Adipocyte (in vitro differentiated cells): ENCODE measurements around the gene ZNF471.

Experiments used
- DNase-seq: peaks from one replicate; pipeline ENCODE4 v3.0.0-alpha.2; 2015; ENCODE audit warnings: low read depth
- H3K27me3 ChIP-seq: replicated peaks from 2 replicates; pipeline ENCODE4 v1.7.0; 2013; ENCODE audit warnings: mild to moderate bottlenecking, low read length, moderate library complexity; ENCODE audit not compliant: control insufficient read depth, insufficient read depth
- H3K36me3 ChIP-seq: 2 replicates; pipeline ENCODE4 v1.7.0; 2013; ENCODE audit warnings: low read length, mild to moderate bottlenecking, moderate library complexity; ENCODE audit not compliant: control insufficient read depth, insufficient read depth, severe bottlenecking
- H3K4me1 ChIP-seq: 2 replicates; pipeline ENCODE4 v1.7.0; 2013; ENCODE audit warnings: mild to moderate bottlenecking, low read length, moderate library complexity; ENCODE audit not compliant: control insufficient read depth, insufficient read depth
- H3K4me3 ChIP-seq: 2 replicates; pipeline ENCODE4 v1.7.0; 2013; ENCODE audit warnings: mild to moderate bottlenecking, low read length, moderate library complexity
- H3K9ac ChIP-seq: 2 replicates; pipeline ENCODE4 v1.7.0; 2013; ENCODE audit warnings: mild to moderate bottlenecking, low read length, moderate library complexity
- H3K9me3 ChIP-seq: 2 replicates; pipeline ENCODE4 v1.7.0; 2013; ENCODE audit warnings: mild to moderate bottlenecking, low read length, moderate library complexity; ENCODE audit not compliant: control insufficient read depth

Gene ZNF471

DNA sequence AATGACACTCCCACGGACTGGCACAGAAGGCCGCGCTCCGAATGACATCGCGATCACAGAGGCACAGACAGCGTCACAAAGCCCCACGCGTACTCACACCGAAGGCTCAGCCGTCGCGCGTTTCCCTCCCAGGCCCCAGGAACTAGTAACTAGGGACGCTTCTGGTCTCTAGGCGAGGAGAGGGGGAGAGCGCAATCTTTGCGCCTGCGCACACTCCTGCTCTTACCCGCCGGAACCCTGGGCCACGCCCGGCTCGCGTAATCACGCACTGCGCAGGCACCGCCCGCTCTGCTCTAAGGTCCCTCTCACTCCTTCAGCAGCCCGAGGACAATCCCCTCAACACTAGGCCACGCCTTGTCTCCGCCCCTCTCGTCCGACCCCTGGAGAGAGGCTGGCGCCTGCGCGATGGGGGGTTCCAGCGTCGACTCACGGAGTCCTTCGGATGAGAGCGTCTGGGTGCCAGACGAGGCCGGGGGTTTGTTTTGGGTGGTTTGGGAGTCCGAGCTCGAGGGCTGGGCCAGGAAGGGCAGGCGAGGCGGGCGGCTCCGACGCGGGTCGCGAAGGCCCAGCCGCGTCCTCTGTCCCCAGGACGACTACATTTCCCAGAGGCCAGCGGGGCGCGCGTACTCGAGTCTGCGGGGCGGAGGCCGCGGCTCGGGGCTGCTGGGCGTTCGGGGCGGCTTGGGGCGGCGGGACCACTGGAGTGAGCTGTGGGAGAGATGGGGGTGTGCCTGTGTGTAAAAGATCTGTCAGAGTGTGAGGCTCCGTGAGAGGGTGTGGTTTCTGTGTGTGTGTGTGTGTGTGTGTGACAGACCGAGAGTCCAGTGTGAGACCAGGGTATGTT, at the start of gene ZNF471:
Gene ZNF471, plus strand, starts transcription at position 410 of the 844 bp plus-strand sequence. CDS start 3,717 bp downstream, outside the sequence.
- peaks cover 19% of the 10 kb centered on the region for H3K9me3 ChIP-seq
- no peaks in the 10 kb centered on the region for H3K27me3 ChIP-seq
- peak; percentile 100 for DNase-seq
- H3K36me3 ChIP-seq = peaks cover 12% of the 10 kb centered on the region
- H3K4me1 ChIP-seq = peaks cover 14% of the 10 kb centered on the region
- peak within 1 kb of the TSS; percentile 90 for H3K4me3 ChIP-seq
- H3K9ac ChIP-seq = peak within 1 kb of the TSS; percentile 93

- Histone ChIP-seq H3K9me3 (peaks cover 7% of the 10 kb centered on the region), H3K27me3 (no peaks in the 10 kb centered on the region), H3K36me3 (peaks cover 26% of the 10 kb centered on the region), H3K4me1 (no peaks in the 10 kb centered on the region), H3K4me3 (no peak overlapping the region), H3K9ac (no peak overlapping the region)
- DNase-seq = no peak
Observed at GRCh38 chr19:56474308-56474707, 33.3 kb upstream of the ZNF471 start.

DNA sequence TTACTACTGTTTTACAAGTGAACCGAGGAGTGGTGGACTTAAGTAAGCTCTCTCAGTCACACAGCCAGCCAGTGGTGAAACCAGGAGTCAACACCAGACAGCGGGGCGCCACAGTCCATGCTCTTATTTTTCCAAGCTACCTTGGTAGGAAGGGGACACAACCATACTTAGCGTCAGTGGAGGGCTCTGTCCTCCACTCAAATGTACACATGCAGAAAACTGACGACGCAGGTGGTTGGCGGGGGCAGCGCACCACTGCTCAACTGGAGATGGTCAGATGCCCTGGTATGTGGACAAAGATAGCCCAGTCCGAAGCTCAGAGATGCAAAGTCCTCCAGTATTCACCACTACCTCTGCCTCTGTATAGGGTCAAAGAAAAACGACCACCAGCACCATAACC, 31.6 kb upstream of the ZNF471 start:
- peaks cover 7% of the 10 kb centered on the region for H3K9me3 ChIP-seq
- H3K27me3 ChIP-seq = no peaks in the 10 kb centered on the region
- peaks cover 18% of the 10 kb centered on the region for H3K36me3 ChIP-seq
- DNase-seq = no peak
- no peak overlapping the region for H3K9ac ChIP-seq
- no peaks in the 10 kb centered on the region for H3K4me1 ChIP-seq
- H3K4me3 ChIP-seq = peak overlapping the region; percentile 98

DNA sequence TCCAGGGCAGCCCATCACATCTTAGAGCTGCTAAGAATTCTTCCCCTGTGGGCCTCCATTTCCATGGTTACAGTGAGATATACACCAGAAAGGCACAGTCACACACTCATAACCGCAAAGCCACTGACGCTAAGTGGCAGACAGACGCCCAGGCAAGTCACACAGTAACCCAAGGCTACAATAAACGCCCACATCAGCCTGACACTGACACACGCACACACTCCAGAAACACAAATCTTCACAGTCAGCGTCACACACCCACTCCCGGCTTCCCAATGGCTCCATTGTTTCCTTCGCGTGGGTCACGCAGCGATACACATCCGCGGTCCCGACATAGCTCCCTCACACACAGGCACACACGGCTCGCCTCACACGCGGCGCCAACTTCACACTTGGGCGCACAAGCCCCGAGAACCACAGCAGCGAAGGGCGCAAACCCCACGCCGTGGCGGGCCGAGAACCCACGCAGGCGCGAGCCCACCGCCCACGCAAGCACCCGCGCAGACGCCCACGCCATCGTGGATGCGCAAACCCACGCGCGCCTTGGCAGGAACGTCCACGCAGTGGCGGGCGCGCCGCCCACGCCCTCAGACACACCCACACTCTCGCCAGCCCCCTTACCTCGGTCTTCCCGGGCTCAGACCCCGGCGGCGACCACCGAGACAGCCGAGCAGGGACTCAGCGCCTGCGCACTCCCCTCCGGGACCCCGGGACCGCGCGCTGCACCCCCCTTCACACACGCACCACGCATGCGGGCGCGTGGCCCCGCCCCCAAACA, 30.8 kb upstream of the ZNF471 start, which contains the start of gene ZNF667:
Gene ZNF667, minus strand, starts transcription at position 695 of the 778 bp plus-strand sequence. CDS start 14,975 bp downstream, outside the sequence.
- peak within 1 kb of the TSS; percentile 98 for H3K4me3 ChIP-seq

DNA sequence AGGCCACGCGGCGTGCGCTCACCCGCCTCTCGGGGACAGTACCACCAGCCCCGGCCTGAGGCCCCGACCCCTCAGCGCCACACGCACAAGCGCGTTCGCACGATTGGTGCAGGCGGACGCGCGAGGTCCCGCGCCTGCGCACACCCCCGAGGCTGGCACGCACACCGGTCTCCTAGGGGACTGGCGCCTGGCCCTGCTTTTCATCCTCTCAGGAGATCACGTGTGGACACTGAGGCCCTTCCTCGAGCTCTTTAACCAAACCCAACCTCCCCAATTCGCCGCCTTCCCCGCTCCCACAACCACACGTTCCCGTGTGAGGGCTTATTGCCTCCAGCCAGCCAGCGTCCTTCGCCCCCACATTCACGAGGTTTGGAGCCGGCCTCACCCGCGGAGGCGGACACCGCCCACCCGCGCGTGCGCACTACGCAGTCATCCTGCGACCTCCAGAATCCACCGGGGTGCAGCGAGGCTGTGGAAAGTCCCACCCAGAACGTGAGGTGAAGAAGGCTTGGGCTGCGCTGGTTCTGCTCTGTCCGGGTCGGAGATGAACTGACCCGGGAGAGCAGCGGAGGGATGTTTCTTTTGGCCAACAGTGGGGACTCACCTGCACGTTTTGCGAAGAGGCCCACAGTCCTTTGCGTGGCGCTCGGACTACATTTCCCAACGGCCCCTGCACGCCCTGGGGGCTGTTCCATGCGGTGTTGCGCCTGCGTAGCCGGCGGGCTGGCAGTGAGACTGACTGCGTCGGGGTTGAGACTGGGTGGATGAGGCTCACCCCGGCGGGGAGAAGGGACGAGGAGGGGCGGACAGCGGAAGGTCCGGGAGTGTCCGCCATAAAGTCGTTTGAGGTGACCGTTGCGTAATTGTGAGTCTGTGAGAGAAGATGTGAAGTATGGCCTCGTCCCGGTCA, 30.0 kb upstream of the ZNF471 start:
- H3K4me3 ChIP-seq = peak overlapping the region; percentile 98
- H3K9ac ChIP-seq = peak overlapping the region; percentile 92
- peak; percentile 98 for DNase-seq
- H3K36me3 ChIP-seq = peaks cover 4% of the 10 kb centered on the region
- H3K27me3 ChIP-seq = no peaks in the 10 kb centered on the region
- H3K4me1 ChIP-seq = no peaks in the 10 kb centered on the region
- H3K9me3 ChIP-seq = peaks cover 4% of the 10 kb centered on the region

More for the DNA sequence above, 30.8 kb upstream of the ZNF471 start, which contains the start of gene ZNF667:
- peak; percentile 82 for DNase-seq
- Histone ChIP-seq H3K9ac (peak within 1 kb of the TSS; percentile 92), H3K9me3 (peaks cover 4% of the 10 kb centered on the region), H3K27me3 (no peaks in the 10 kb centered on the region), H3K4me1 (no peaks in the 10 kb centered on the region), H3K36me3 (peaks cover 11% of the 10 kb centered on the region)

DNA sequence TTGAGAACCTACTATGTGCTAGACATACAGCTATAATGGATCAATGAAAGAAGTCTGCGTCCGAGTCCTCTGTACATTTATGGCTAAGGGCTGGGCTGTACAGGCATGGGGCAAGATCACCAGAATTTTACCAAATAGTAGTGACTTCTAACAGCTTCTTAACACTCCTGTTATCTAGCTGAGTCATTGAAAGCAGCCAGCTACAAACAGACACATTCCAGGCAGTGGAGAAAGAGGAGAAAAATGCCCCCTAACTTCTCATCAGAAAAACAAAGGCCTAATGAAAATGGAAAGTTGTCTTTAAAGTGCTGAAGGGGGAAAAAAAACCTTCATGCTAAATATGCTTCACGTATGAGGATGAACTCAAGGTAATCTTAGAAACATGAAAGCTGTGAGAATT, 16.3 kb upstream of the ZNF471 start:
- H3K9me3 ChIP-seq = peaks cover 54% of the 10 kb centered on the region
- peaks cover 22% of the 10 kb centered on the region for H3K36me3 ChIP-seq
- DNase-seq = peak; percentile 26
- no peak overlapping the region for H3K9ac ChIP-seq
- H3K4me3 ChIP-seq = no peak overlapping the region
- no peaks in the 10 kb centered on the region for H3K4me1 ChIP-seq
- no peaks in the 10 kb centered on the region for H3K27me3 ChIP-seq

DNA sequence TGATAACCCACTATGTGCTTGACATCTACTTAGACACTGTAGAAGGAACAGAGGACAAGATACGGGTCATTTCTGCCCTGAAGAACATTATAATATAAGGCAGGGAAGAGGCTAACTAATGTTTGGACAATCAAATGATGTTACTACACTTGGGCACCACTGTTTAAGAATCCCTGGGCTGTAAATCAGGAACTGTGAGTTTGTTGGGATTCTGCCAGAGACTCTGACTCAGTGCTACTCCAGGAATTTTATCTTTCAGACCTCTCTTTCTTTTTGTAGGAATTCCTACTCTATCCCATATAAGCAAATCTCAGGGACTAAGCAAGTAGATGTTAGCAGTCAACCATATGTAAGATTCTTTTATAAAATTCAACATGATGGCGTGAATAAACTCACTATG, 3.1 kb upstream of the ZNF471 start:
- Histone ChIP-seq H3K36me3 (peaks cover 11% of the 10 kb centered on the region), H3K27me3 (no peaks in the 10 kb centered on the region), H3K4me1 (peaks cover 14% of the 10 kb centered on the region), H3K9ac (no peak overlapping the region), H3K4me3 (no peak overlapping the region), H3K9me3 (peaks cover 18% of the 10 kb centered on the region)
- DNase-seq = peak; percentile 28

DNA sequence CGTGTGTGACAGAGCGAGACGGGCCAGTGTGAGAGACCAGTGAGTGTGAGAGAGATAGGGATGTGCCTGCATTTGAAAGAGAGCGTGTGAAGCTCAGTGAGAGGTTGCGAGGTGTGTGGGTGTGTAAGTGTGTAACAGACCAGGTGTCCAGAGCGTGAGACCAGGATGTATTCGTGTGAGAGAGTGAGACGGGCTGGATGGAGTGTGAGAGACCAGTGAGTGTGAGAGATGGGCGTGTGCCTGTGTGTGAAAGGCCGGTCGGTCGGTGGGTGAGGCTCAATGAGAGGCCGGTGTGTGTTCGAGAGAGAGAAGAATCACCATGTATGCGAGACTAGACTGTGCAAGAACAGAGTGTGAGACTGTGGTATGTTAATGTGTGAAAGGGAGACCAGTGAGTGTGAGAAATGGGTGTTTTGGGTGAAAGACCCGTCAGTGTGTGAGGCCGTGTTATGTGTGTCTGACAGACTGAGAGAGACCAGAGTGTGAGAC, 679 bp downstream of the ZNF471 start:
- Histone ChIP-seq H3K4me1 (peaks cover 14% of the 10 kb centered on the region), H3K36me3 (peaks cover 15% of the 10 kb centered on the region), H3K9ac (peak overlapping the region; percentile 93), H3K27me3 (no peaks in the 10 kb centered on the region), H3K9me3 (peaks cover 21% of the 10 kb centered on the region), H3K4me3 (peak overlapping the region; percentile 90)
- DNase-seq = no peak

- Histone ChIP-seq H3K9me3 (peaks cover 99% of the 10 kb centered on the region), H3K4me3 (peak overlapping the region; percentile 73), H3K36me3 (peaks cover 43% of the 10 kb centered on the region), H3K27me3 (no peaks in the 10 kb centered on the region), H3K9ac (no peak overlapping the region), H3K4me1 (no peaks in the 10 kb centered on the region)
- DNase-seq = no peak
Observed at GRCh38 chr19:56525214-56525860, 17.7 kb downstream of the ZNF471 start.

DNA sequence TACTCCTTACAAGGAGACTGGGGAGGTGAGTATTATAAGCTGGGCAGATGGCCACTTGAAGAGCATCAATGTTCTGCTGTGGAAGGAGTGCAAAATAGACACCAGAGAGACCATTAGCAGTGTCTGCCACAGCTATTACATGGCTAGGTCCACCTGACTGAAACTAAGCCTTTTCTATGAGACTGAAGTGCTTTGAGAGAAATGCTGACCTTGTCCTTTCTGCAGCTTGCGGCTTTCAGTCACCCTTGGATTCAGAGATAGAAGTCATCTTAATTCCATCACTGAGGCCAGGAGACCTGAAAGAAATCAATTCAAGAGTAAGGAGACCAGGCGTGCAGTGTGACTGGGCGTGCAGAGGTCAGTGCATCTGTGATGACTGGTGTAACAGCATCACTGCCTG, 29.8 kb downstream of the ZNF471 start:
- H3K9ac ChIP-seq = no peak overlapping the region
- peak overlapping the region; percentile 86 for H3K4me3 ChIP-seq
- peaks cover 7% of the 10 kb centered on the region for H3K4me1 ChIP-seq
- peaks cover 81% of the 10 kb centered on the region for H3K9me3 ChIP-seq
- no peaks in the 10 kb centered on the region for H3K27me3 ChIP-seq
- peaks cover 15% of the 10 kb centered on the region for H3K36me3 ChIP-seq
- no peak for DNase-seq
